Hematopoietic multipotent progenitor cell treated with erythropoietin and hydrocortisone succinate and interleukin-3 and kit ligand, for 8 days (in vitro differentiated cells): ENCODE results near the gene TSSC4.
"Not testable (repeated sequence)": the region's sequence is repeated elsewhere in the genome, so short reads cannot be mapped to it uniquely, and the experiment has no call there.

ENCODE experiments used
- DNase-seq: peaks from one replicate; pipeline ENCODE4 v3.0.0-alpha.2; 2015

Gene TSSC4

GRCh38 chr11:2400069-2400761, at the start of gene TSSC4:
Gene TSSC4, plus strand, starts transcription at chr11:2400750. Its CDS starts 1,884 bp downstream, at chr11:2402634.
- peak; percentile 100 for DNase-seq

- no peak for DNase-seq
Measured at GRCh38 chr11:2351701-2352100, 48.8 kb upstream of the TSSC4 start.

- DNase-seq, result no peak
Measured at GRCh38 chr11:2352420-2352819, 48.1 kb upstream of the TSSC4 start.

- DNase-seq, result no peak
Measured at GRCh38 chr11:2355000-2355644, 45.4 kb upstream of the TSSC4 start.

- no peak for DNase-seq
Measured at GRCh38 chr11:2357246-2357645, 43.3 kb upstream of the TSSC4 start.

- not testable (repeated sequence) for DNase-seq
Measured at GRCh38 chr11:2357651-2358050, 42.9 kb upstream of the TSSC4 start.

- no peak for DNase-seq
Measured at GRCh38 chr11:2358754-2359442, 41.7 kb upstream of the TSSC4 start.

GRCh38 chr11:2359557-2359956, 41.0 kb upstream of the TSSC4 start:
- no peak for DNase-seq

- DNase-seq, result no peak
Measured at GRCh38 chr11:2360081-2360642, 40.4 kb upstream of the TSSC4 start.

- no peak for DNase-seq
Measured at GRCh38 chr11:2361565-2361964, 39.0 kb upstream of the TSSC4 start.

GRCh38 chr11:2362414-2362813, 38.1 kb upstream of the TSSC4 start:
- no peak for DNase-seq

GRCh38 chr11:2363130-2363529, 37.4 kb upstream of the TSSC4 start:
- no peak for DNase-seq

GRCh38 chr11:2363577-2364370, 36.8 kb upstream of the TSSC4 start:
- DNase-seq, result no peak

- not testable (repeated sequence) for DNase-seq
Measured at GRCh38 chr11:2364386-2364785, 36.2 kb upstream of the TSSC4 start.

- DNase-seq, result no peak
Measured at GRCh38 chr11:2365571-2366210, 34.9 kb upstream of the TSSC4 start.

- peak; percentile 18 for DNase-seq
Measured at GRCh38 chr11:2366276-2366675, 34.3 kb upstream of the TSSC4 start.

- DNase-seq, result no peak
Measured at GRCh38 chr11:2366733-2367132, 33.8 kb upstream of the TSSC4 start.

GRCh38 chr11:2367266-2368160, 33.0 kb upstream of the TSSC4 start:
- DNase-seq, result no peak

- no peak for DNase-seq
Measured at GRCh38 chr11:2368178-2368850, 32.2 kb upstream of the TSSC4 start.

GRCh38 chr11:2368851-2369180, 31.7 kb upstream of the TSSC4 start:
- no peak for DNase-seq

- DNase-seq, result no peak
Measured at GRCh38 chr11:2369320-2369719, 31.2 kb upstream of the TSSC4 start.
